Thyroid gland (tissue), 4 donors: ENCODE data around the gene SNRPA. TPM values are rescaled to one million over a fixed set of nuclear protein-coding genes. Genes with fewer than 3 reads are reported as not detected.
A peak's percentile ranks its signal among the peaks of the same experiment; 100 is the strongest.

Experiments used
- DNase-seq, 2 donors: peaks; one replicate each; pipeline ENCODE4 v3.0.0-alpha.2; 2019
- H3K27ac ChIP-seq, 3 donors: fragments of 200-600 bp; sonication (generic); 1 replicate in 2 of 3; 2 replicates in 1 of 3; pipeline ENCODE4 v1.5.1; 2016 to 2019; ENCODE audit warnings: mild to moderate bottlenecking in 1 of 3, moderate library complexity in 1 of 3
- H3K27me3 ChIP-seq: fragments of 200-600 bp; sonication (generic); one replicate; pipeline ENCODE4 v1.5.1; 2019
- H3K36me3 ChIP-seq, 2 donors: fragments of 200-600 bp; sonication (generic); one replicate each; pipeline ENCODE4 v1.5.1; 2016 to 2019
- H3K4me1 ChIP-seq, 2 donors: fragments of 200-600 bp; sonication (generic); one replicate each; pipeline ENCODE4 v1.5.1; 2017 to 2019
- H3K4me3 ChIP-seq, 3 donors: fragments of 200-600 bp; sonication (generic); replicated peaks in 1 of 3; 1 replicate in 2 of 3; 2 replicates in 1 of 3; pipeline ENCODE4 v1.5.1; 2016; ENCODE audit warnings: mild to moderate bottlenecking in 1 of 3
- H3K9me3 ChIP-seq: fragments of 200-600 bp; sonication (generic); one replicate; pipeline ENCODE4 v1.5.1; 2017
- CTCF ChIP-seq, 6 experiments: fragments of 200-600 bp in 3 of 6; fragments of 450-650 bp in 3 of 6; sonication (generic) in 3 of 6; IDR thresholded peaks; one replicate each; pipeline ENCODE4 v1.5.1; 2016 to 2019; ENCODE audit warnings: antibody characterized with exemption in 6 of 6, mild to moderate bottlenecking in 2 of 6, inconsistent platforms in 1 of 6, moderate library complexity in 1 of 6
- POLR2A ChIP-seq, 2 donors: fragments of 450-650 bp; IDR thresholded peaks; one replicate each; pipeline ENCODE4 v1.6.1; 2017; ENCODE audit warnings: antibody characterized with exemption in 2 of 2, mild to moderate bottlenecking in 2 of 2, moderate library complexity in 1 of 2
- WGBS, 2 donors: methylation state at CpG; one replicate each; pipeline ENCODE4 v1.1.5; 2017; 5-methylcytosine and 5-hydroxymethylcytosine counted together
- intact Hi-C: fragments of 100-400 bp; cut with DNase I; formaldehyde crosslinking; loops from one replicate; pipeline ENCODE4 v1.15.1; 2023
- total RNA-seq, 4 donors: library from RNA; depleted of rRNA; stranded (reverse); fragments of >200 nt; gene quantifications; one replicate each; pipeline ENCODE4 v1.2.3, GENCODE V29; 2016

The SNRPA gene
- total RNA-seq, 4 donors from 2014 or later, result 38.2 to 80.5 (median 55.1) TPM

GRCh38 chr19:40798683-40799557 lies 47.9 kb downstream of the SNRPA start, which contains the start of gene EGLN2:
Gene EGLN2, plus strand, starts transcription at chr19:40799191. Its CDS starts 1,382 bp downstream, at chr19:40800573.
- DNase-seq, result peak; percentile 100
- Histone ChIP-seq H3K4me3 (peak within 1 kb of the TSS; percentile 59 to 93 (median 78)), H3K9me3 (no peaks in the 10 kb centered on the region), H3K27ac (peak within 1 kb of the TSS; percentile 85 to 95 (median 94)), H3K4me1 (peaks cover 53 to 63% of the 10 kb centered on the region in 2 donors), H3K27me3 (no peaks in the 10 kb centered on the region), H3K36me3 (peaks cover 8 to 11% of the 10 kb centered on the region in 2 donors)
- WGBS, 2 donors, result 0 to 1% methylated on average over 30 to 36 of the region's 110 CpGs
- peak in 1 of 2 donors; percentile 69 for TF ChIP-seq POLR2A (IDR thresholded peaks at IDR 0.05)
- no peak for TF ChIP-seq CTCF (IDR thresholded peaks at IDR 0.05)
- intact Hi-C loops, result no loop called here

- H3K4me1 ChIP-seq, result peaks cover 62 to 71% of the 10 kb centered on the region in 2 donors
- intact Hi-C loops, result loop anchor here (5.0 kb wide), 1 partner anchor 47 kb away; the partner anchor contains the start of genes ACTMAP and SNRPA
- H3K36me3 ChIP-seq, result peaks cover 8 to 11% of the 10 kb centered on the region in 2 donors
- no peaks in the 10 kb centered on the region for H3K27me3 ChIP-seq
- peak overlapping the region; percentile 59 to 93 (median 78) for H3K4me3 ChIP-seq
- no peaks in the 10 kb centered on the region for H3K9me3 ChIP-seq
- DNase-seq, result peak; percentile 48 to 52
- TF ChIP-seq POLR2A (IDR thresholded peaks at IDR 0.05) (no peak), CTCF (IDR thresholded peaks at IDR 0.05) (no peak)
- H3K27ac ChIP-seq, result peak overlapping the region; percentile 85 to 95 (median 94)
- WGBS, 2 donors, result 3 to 4% methylated on average over 38 to 40 of the region's 40 CpGs
These were observed 48.7 kb downstream of the SNRPA start for GRCh38 chr19:40799558-40800338.

- H3K27ac ChIP-seq, result peak overlapping the region; percentile 85 to 95 (median 94)
- no peaks in the 10 kb centered on the region for H3K9me3 ChIP-seq
- 64 to 74% methylated on average over 13 to 20 of the region's 27 CpGs for WGBS, 2 donors
- TF ChIP-seq POLR2A (IDR thresholded peaks at IDR 0.05), result no peak
- TF ChIP-seq CTCF (IDR thresholded peaks at IDR 0.05), result no peak
- no peak for DNase-seq
- H3K27me3 ChIP-seq, result no peaks in the 10 kb centered on the region
- peak overlapping the region in 1 of 3 donors; percentile 93 for H3K4me3 ChIP-seq
- H3K36me3 ChIP-seq, result peaks cover 8 to 11% of the 10 kb centered on the region in 2 donors
- intact Hi-C loops, result loop anchor here (5.0 kb wide), 1 partner anchor 48 kb away; the partner anchor contains the start of genes ACTMAP and SNRPA
- peaks cover 69 to 77% of the 10 kb centered on the region in 2 donors for H3K4me1 ChIP-seq
These were observed 49.5 kb downstream of the SNRPA start for GRCh38 chr19:40800339-40800996.

GRCh38 chr19:40800997-40801377 lies 50.0 kb downstream of the SNRPA start:
- intact Hi-C loops, result loop anchor here (5.0 kb wide), 1 partner anchor 49 kb away; the partner anchor contains the start of genes ACTMAP and SNRPA
- WGBS, 2 donors, result 84 to 94% methylated on average over 16 to 17 of the region's 27 CpGs
- peaks cover 69 to 77% of the 10 kb centered on the region in 2 donors for H3K4me1 ChIP-seq
- no peaks in the 10 kb centered on the region for H3K27me3 ChIP-seq
- no peak for DNase-seq
- TF ChIP-seq CTCF (IDR thresholded peaks at IDR 0.05) (no peak), POLR2A (IDR thresholded peaks at IDR 0.05) (no peak)
- H3K27ac ChIP-seq, result peak overlapping the region in 2 of 3 donors; percentile 79 to 94
- no peaks in the 10 kb centered on the region for H3K9me3 ChIP-seq
- H3K4me3 ChIP-seq, result peak overlapping the region in 1 of 3 donors; percentile 93
- H3K36me3 ChIP-seq, result peaks cover 8 to 11% of the 10 kb centered on the region in 2 donors
